Esophagus muscularis mucosa (tissue), 4 donors: ENCODE measurements around the gene ANKRD36. TPM values are rescaled to one million over a fixed set of nuclear protein-coding genes. Genes with fewer than 3 reads are reported as not detected.
A peak's percentile ranks its signal among the peaks of the same experiment; 100 is the strongest.
"Not testable (repeated sequence)": the region's sequence is repeated elsewhere in the genome, so short reads cannot be mapped to it uniquely, and the experiment has no call there.

Experiments used
- DNase-seq: peaks from one replicate; pipeline ENCODE4 v3.0.0-alpha.2; 2017; ENCODE audit errors: extremely low spot score
- H3K27ac ChIP-seq, 4 donors: fragments of 200-600 bp; sonication (generic); replicated peaks in 1 of 4; 1 replicate in 3 of 4; 2 replicates in 1 of 4; pipeline ENCODE4 v1.5.1; 2016 to 2019; ENCODE audit warnings: mild to moderate bottlenecking in 1 of 4
- H3K27me3 ChIP-seq, 4 donors: fragments of 200-600 bp; sonication (generic); one replicate each; pipeline versions ENCODE4 v1.5.1 to v1.6.0; 2016 to 2019
- H3K36me3 ChIP-seq, 4 donors: fragments of 200-600 bp; sonication (generic); one replicate each; pipeline ENCODE4 v1.5.1; 2016 to 2019
- H3K4me1 ChIP-seq, 4 donors: fragments of 200-600 bp; sonication (generic); one replicate each; pipeline ENCODE4 v1.5.1; 2016 to 2019
- H3K4me3 ChIP-seq, 4 donors: fragments of 200-600 bp; sonication (generic); 1 replicate in 2 of 4; 2 replicates in 2 of 4; pipeline ENCODE4 v1.5.1; 2016 to 2019; ENCODE audit warnings: mild to moderate bottlenecking in 4 of 4, moderate library complexity in 1 of 4
- H3K9me3 ChIP-seq, 4 donors: fragments of 200-600 bp; sonication (generic); 1 replicate in 3 of 4; 2 replicates in 1 of 4; pipeline ENCODE4 v1.5.1; 2016 to 2019
- CTCF ChIP-seq, 3 experiments: fragments of 200-600 bp in 2 of 3; fragments of 450-650 bp in 1 of 3; sonication (generic) in 2 of 3; IDR thresholded peaks; one replicate each; pipeline ENCODE4 v1.5.1; 2017 to 2019; ENCODE audit warnings: antibody characterized with exemption in 3 of 3, mild to moderate bottlenecking in 2 of 3, moderate library complexity in 1 of 3
- POLR2AphosphoS5 ChIP-seq, 2 donors: sonication (generic); formaldehyde crosslinking; IDR thresholded peaks; one replicate each; pipeline ENCODE4 v1.6.1; 2017; ENCODE audit warnings: antibody characterized with exemption in 2 of 2
- WGBS: methylation state at CpG from one replicate; pipeline ENCODE4 v1.1.5; 2018; 5-methylcytosine and 5-hydroxymethylcytosine counted together
- intact Hi-C: fragments of 100-400 bp; cut with DNase I; formaldehyde crosslinking; loops from one replicate; pipeline ENCODE4 v1.15.1; 2023
- total RNA-seq, 4 donors: library from RNA; depleted of rRNA; stranded (reverse); fragments of >200 nt; gene quantifications; one replicate each; pipeline versions ENCODE4 v1.1.0 to v1.2.1, GENCODE V29; 2016

The ANKRD36 gene
- total RNA-seq, 4 donors from 2014 or later = 5.1 to 25.3 (median 12.9) TPM

DNA sequence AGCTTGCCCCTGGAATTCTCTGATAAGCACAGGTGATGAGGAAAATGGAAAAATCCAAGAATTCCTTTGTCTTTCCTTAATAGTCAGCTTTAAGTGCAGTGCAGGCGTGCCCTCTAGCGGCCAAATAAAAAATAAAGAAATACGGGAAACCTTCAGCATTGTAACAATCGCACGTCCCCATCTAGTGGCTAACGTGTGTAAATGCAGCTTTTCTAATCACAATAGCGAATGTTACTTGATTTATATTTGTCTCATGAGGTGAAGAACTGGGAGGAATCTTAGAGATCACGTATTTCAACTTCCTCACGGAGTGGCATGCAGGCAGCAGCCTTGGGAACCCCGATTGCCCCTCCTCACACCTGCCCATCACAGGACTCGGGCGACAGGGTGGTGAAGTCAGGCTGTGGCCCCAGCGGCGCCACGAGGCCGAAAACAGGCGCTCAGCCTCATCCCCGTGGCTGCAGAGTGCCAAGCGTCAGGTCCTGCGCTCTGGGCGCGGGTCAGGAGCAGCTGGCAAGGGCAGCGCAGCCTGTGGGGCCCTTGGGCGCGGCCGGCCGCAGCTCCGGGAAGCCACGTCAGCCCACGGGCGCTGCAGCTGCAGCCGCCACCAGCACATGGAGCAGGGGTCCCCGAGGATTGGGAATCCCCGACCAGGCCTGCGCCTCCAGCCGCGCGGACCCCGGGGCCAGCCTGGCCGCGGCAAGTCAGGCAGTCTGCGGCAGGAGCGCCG lies 468 bp upstream of the ANKRD36 start:
- not testable (repeated sequence) for DNase-seq, H3K27me3 ChIP-seq, H3K9me3 ChIP-seq, H3K4me1 ChIP-seq, H3K36me3 ChIP-seq
- H3K4me3 ChIP-seq = peak overlapping the region; percentile 64 to 73 (median 69)
- H3K27ac ChIP-seq = peak overlapping the region; percentile 87 to 97 (median 90)
- intact Hi-C loops = loop anchor here (5.0 kb wide), 1 partner anchor 100 kb away; no protein-coding TSS in a partner anchor
- TF ChIP-seq POLR2AphosphoS5 (IDR thresholded peaks at IDR 0.05) (peak in 1 of 2 donors; percentile 20), CTCF (IDR thresholded peaks at IDR 0.05) (peak; percentile 73 to 99 (median 80))
- WGBS = 0% methylated on average over 9 of the region's 44 CpGs

DNA sequence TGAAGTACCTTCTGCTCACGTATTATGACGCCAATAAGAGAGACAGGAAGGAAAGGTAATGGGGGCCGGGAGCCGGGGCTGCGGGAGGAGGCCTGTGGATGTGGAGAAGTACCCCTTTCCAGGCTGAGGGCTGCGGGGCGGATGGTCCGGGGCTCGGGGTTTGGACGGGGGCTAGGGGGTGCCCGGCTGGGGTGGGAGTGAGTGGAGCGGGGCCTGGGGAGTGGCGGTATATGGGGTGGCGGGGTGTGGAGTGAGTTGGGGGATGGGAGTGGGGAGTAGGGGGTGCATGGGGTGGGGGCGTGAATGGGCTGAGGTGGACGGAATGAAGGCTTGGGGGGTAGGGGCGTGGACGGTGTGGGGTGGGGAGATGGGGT lies 916 bp downstream of the ANKRD36 start:
- under 1% methylated on average over 9 of the region's 18 CpGs for WGBS
- Histone ChIP-seq H3K27ac (peak overlapping the region; percentile 87 to 97 (median 90)), H3K4me3 (peak overlapping the region; percentile 64 to 73 (median 69))
- not testable (repeated sequence) for H3K36me3 ChIP-seq, H3K4me1 ChIP-seq, H3K27me3 ChIP-seq, H3K9me3 ChIP-seq, DNase-seq
- intact Hi-C loops = loop anchor here (5.0 kb wide), 1 partner anchor 102 kb away; no protein-coding TSS in a partner anchor

GRCh38 chr2:97129090-97129489 lies 16.1 kb downstream of the ANKRD36 start:
- H3K4me3 ChIP-seq, DNase-seq, H3K4me1 ChIP-seq, H3K9me3 ChIP-seq, H3K36me3 ChIP-seq, intact Hi-C loops, H3K27me3 ChIP-seq, H3K27ac ChIP-seq: not testable (repeated sequence)
- WGBS = 100% methylated on average over 2 of the region's 2 CpGs

DNA sequence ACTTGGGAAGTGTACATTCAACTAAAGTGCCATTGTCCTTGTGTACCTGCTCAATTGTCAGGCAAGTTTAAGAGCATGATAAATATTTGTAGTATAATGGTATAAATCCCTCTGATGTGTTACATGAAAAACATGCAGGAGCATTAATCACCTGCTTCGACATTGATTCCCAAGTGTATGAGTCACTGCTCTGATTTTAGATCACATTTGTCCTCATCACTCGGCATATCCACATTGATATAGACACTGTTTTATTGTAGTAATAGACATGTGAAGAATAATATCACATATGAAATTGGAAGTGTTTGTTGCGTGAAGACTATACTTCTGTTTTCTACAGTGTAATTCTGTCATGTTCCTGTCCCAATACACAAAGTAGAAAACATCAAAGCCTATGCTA lies 31.1 kb downstream of the ANKRD36 start:
- H3K27ac ChIP-seq, DNase-seq, H3K27me3 ChIP-seq, H3K9me3 ChIP-seq, H3K4me1 ChIP-seq, intact Hi-C loops, H3K4me3 ChIP-seq: not testable (repeated sequence)
- WGBS = 69% methylated on average over 3 of the region's 3 CpGs
- peaks cover 4 to 38% (median 13%) of the 10 kb centered on the region in 4 donors for H3K36me3 ChIP-seq

DNA sequence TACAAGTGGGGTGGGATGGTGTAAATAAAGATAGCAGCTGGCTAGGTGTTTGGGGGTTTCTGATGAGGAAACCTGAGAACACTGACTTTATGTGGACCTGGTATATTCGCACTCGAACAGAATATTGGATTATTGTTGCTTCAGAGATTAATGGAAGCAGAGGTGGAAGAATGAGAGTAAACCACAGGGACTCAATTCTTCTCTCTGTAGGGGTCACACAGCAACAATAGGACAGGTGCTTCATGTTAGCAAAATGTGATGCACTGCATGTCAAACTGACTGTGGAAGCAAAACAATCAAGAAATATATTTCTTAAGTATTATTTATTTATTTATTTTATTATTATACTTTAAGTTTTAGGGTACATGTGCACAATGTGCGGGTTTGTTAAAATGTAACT lies 53.6 kb downstream of the ANKRD36 start:
- peaks cover 3 to 45% (median 23%) of the 10 kb centered on the region in 4 donors for H3K36me3 ChIP-seq
- H3K4me3 ChIP-seq, H3K27ac ChIP-seq, DNase-seq, H3K27me3 ChIP-seq, H3K4me1 ChIP-seq, intact Hi-C loops, H3K9me3 ChIP-seq: not testable (repeated sequence)
- WGBS = 68% methylated on average over 1 of the region's 3 CpGs

DNA sequence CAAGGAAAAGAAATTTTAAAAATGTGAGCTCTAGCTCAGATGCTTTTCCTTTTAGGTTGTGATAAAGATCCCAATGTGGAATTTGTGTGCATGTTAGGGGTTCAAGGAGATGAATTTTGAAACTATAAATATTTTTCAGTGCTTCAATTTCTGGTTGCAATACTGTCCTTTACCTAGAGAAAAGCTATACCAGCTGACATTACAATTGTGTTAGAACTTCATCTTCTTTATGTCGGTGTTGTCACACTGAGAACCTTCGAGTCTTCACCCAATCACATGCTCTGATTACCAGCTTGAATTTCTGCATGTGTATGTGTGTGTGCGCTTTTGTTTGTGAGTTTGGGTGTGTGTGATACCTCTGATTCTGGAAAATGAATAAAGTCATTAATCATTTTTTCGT lies 55.0 kb downstream of the ANKRD36 start:
- H3K9me3 ChIP-seq, DNase-seq, H3K27me3 ChIP-seq, intact Hi-C loops, H3K4me3 ChIP-seq, H3K4me1 ChIP-seq, H3K27ac ChIP-seq: not testable (repeated sequence)
- H3K36me3 ChIP-seq = peaks cover 3 to 45% (median 23%) of the 10 kb centered on the region in 4 donors
- WGBS = 80% methylated on average over 4 of the region's 4 CpGs

DNA sequence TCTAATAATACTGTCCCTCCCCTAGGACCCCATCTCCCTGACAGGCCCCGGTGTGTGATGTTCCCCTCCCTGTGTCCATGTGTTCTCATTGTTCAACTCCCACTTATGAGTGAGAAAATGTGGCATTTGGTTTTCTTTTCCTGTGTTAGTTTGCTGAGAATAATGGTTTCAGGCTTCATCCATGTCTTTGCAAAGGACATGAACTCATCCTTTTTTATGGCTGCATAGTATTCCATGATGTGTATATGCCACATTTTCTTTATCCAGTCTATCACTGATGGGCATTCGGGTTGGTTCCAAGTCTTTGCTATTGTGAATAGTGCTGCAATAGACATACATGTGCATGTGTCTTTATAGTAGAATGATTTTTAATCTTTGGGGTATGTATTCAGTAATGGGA lies 55.6 kb downstream of the ANKRD36 start:
- WGBS = 79% methylated on average over 2 of the region's 2 CpGs
- intact Hi-C loops, H3K27me3 ChIP-seq: not testable (repeated sequence)

GRCh38 chr2:97180391-97180790 lies 67.4 kb downstream of the ANKRD36 start:
- DNase-seq, H3K27me3 ChIP-seq, intact Hi-C loops, H3K4me1 ChIP-seq, H3K4me3 ChIP-seq, H3K27ac ChIP-seq, H3K9me3 ChIP-seq: not testable (repeated sequence)
- WGBS = 84% methylated on average over 1 of the region's 1 CpG
- peaks cover 0 to 44% (median 8%) of the 10 kb centered on the region in 4 donors for H3K36me3 ChIP-seq

More for the DNA sequence above, 55.6 kb downstream of the ANKRD36 start:
- not testable (repeated sequence) for H3K4me1 ChIP-seq, H3K9me3 ChIP-seq, DNase-seq, H3K4me3 ChIP-seq, H3K27ac ChIP-seq
- H3K36me3 ChIP-seq = peaks cover under 1 to 42% (median 21%) of the 10 kb centered on the region in 4 donors

GRCh38 chr2:97195349-97195748 lies 82.4 kb downstream of the ANKRD36 start:
- H3K9me3 ChIP-seq, H3K4me1 ChIP-seq, H3K27me3 ChIP-seq, H3K4me3 ChIP-seq, DNase-seq, intact Hi-C loops, H3K27ac ChIP-seq: not testable (repeated sequence)
- H3K36me3 ChIP-seq = peaks cover 17 to 70% (median 55%) of the 10 kb centered on the region in 4 donors
- 56% methylated on average over 1 of the region's 1 CpG for WGBS

- H3K27me3 ChIP-seq, DNase-seq, intact Hi-C loops, H3K4me1 ChIP-seq, H3K27ac ChIP-seq, H3K9me3 ChIP-seq, H3K4me3 ChIP-seq: not testable (repeated sequence)
- 97% methylated on average over 1 of the region's 1 CpG for WGBS
- H3K36me3 ChIP-seq = peaks cover 7 to 72% (median 48%) of the 10 kb centered on the region in 4 donors
These were observed 84.3 kb downstream of the ANKRD36 start for GRCh38 chr2:97197251-97197650.

GRCh38 chr2:97200887-97201286 lies 87.9 kb downstream of the ANKRD36 start:
- 76% methylated on average over 2 of the region's 2 CpGs for WGBS
- H3K9me3 ChIP-seq, H3K4me3 ChIP-seq, H3K27me3 ChIP-seq, H3K4me1 ChIP-seq, H3K27ac ChIP-seq, intact Hi-C loops, DNase-seq: not testable (repeated sequence)
- peaks cover 5 to 83% (median 40%) of the 10 kb centered on the region in 4 donors for H3K36me3 ChIP-seq
